ENCODE results near the gene FJX1.

FJX1 gene

DNA sequence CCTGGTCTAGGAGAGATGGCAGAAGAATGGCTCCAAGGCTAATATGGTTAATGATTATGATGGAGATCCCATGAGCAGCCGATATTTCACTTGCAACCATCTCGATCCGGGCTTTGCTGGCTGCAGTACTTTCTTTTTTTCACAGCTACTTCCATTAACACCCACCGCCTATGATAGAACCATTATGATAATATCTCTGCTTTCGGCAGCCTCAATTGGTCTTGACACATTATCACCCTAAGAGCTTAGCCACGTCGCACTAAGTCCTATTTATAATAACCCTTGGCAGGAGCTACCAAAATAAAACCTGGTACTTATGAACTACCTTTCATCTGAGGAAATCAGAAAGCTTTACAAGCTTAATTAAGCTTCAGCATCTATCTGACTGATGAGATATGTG is 7.6 kb upstream of the FJX1 start:
- Histone ChIP-seq H3K4me3 (ENCODE audit: low read depth, low read length) (no peak overlapping the region), H3K9ac (ENCODE audit: low read depth, low read length) (no peak overlapping the region), H3K27me3 (ENCODE audit: control insufficient read depth, insufficient read depth, low read length) (peaks cover 8% of the 10 kb centered on the region), H3K36me3 (ENCODE audit: control insufficient read depth, insufficient read depth, low read length) (no peaks in the 10 kb centered on the region), H3K4me1 (ENCODE audit: control insufficient read depth, insufficient read depth, low read length) (peaks cover 16% of the 10 kb centered on the region), H3K9me3 (ENCODE audit: control insufficient read depth, insufficient read depth, low read length) (no peaks in the 10 kb centered on the region)

DNA sequence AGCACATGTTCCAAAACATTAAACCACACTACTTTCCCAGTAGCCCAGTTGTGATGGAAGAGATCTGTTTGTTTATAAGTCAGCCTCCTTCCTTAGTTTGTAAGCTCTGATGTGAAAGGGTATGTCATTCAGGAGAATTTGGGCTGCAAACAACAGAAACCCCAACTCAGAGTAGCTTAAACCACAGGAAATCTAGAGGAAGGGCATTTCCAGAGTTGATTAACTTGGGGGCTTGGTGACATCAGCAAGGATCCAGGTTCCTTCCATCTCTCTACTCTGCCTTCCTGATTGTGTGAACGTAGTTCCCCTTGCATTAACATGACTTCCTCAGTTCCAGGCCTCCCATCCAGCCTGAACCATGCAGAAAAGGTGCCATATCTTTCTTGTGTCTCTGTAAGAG is 6.5 kb upstream of the FJX1 start:
- peaks cover 11% of the 10 kb centered on the region for H3K27me3 ChIP-seq (ENCODE audit: control insufficient read depth, insufficient read depth, low read length)
- peaks cover 16% of the 10 kb centered on the region for H3K4me1 ChIP-seq (ENCODE audit: control insufficient read depth, insufficient read depth, low read length)
- H3K4me3 ChIP-seq (ENCODE audit: low read depth, low read length) = no peak overlapping the region
- H3K9ac ChIP-seq (ENCODE audit: low read depth, low read length) = no peak overlapping the region
- no peaks in the 10 kb centered on the region for H3K36me3 ChIP-seq (ENCODE audit: control insufficient read depth, insufficient read depth, low read length)
- H3K9me3 ChIP-seq (ENCODE audit: control insufficient read depth, insufficient read depth, low read length) = no peaks in the 10 kb centered on the region

DNA sequence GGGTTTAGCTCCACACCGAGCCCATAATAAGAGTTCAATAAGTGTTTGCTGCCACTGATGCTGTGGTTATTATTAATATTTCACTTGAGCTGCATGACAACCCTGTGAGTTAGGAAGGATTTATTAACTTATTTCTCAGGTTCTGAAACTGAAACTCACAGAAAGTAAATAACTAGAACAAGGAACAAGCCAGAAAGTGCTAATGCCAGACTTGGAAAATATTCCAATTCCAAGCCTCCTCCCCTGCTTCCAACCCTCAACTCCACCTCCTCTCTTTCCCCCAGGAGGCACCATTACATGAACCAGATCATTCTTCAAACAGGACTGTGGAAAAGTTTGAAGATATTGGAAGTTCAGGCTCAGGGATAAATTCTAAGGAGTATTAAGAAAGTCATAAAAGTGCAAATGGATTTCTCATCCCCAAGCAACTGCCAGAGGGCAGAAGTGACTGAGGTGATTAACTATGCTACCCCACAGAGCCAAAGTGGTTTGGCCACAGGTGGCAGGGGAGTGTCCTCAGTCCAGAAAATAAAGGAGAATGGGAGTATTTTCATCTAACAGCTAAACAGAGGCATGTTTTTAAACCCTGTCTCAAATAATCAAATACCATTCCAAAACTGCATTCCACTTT is 3.2 kb upstream of the FJX1 start:
- no peaks in the 10 kb centered on the region for H3K36me3 ChIP-seq (ENCODE audit: control insufficient read depth, insufficient read depth, low read length)
- peaks cover 26% of the 10 kb centered on the region for H3K27me3 ChIP-seq (ENCODE audit: control insufficient read depth, insufficient read depth, low read length)
- no peak overlapping the region for H3K9ac ChIP-seq (ENCODE audit: low read depth, low read length)

DNA sequence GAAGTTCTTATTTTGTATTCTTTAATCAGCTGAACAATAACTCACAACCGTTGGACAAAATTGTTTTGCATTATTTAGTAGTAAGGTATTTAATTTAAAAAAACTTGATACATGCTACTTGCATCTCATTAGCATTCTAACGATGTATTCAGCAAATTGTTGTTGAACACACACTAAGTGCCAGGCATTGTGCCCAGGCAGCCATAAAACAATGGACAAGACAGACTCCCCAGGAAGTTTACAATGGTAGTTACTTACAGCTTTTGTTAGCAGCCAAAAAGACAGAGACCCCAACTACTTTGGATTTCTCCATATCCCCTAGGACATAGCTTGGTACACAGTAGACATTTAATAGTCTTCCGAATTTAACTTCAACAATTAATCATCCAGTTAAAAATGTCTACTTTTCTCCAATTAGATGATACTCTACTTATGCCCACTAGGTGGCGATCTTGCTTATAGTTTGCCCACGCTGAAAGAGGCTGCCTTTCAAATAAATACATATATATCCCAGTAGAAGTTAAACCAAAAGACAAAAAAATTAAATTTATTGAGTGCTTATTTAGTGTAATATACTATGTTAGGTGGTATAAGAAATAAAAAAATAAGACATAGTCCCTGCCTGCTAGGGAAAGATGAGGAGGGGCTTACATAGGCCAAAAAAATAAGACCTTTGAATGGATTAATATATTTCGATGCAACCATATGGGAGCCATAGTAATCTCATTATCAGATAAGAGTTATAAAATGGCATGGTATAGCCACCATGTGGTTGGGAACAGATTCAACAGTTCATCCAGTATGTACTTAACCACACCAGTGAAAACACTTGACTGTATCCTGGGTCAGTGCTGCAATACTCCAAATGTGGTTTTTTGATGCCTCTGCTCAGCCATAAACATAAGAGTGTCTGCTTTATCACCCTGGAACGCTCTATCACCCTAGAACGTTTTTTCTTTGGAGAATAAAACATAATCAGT is 2.0 kb upstream of the FJX1 start:
- Histone ChIP-seq H3K4me1 (ENCODE audit: control insufficient read depth, insufficient read depth, low read length) (peaks cover 7% of the 10 kb centered on the region), H3K4me3 (ENCODE audit: low read depth, low read length) (no peak overlapping the region), H3K36me3 (ENCODE audit: control insufficient read depth, insufficient read depth, low read length) (no peaks in the 10 kb centered on the region), H3K27me3 (ENCODE audit: control insufficient read depth, insufficient read depth, low read length) (peaks cover 37% of the 10 kb centered on the region), H3K9ac (ENCODE audit: low read depth, low read length) (no peak overlapping the region), H3K9me3 (ENCODE audit: control insufficient read depth, insufficient read depth, low read length) (no peaks in the 10 kb centered on the region)

More for the DNA sequence above, 3.2 kb upstream of the FJX1 start:
- Histone ChIP-seq H3K4me1 (ENCODE audit: control insufficient read depth, insufficient read depth, low read length) (peaks cover 7% of the 10 kb centered on the region), H3K4me3 (ENCODE audit: low read depth, low read length) (no peak overlapping the region), H3K9me3 (ENCODE audit: control insufficient read depth, insufficient read depth, low read length) (no peaks in the 10 kb centered on the region)

DNA sequence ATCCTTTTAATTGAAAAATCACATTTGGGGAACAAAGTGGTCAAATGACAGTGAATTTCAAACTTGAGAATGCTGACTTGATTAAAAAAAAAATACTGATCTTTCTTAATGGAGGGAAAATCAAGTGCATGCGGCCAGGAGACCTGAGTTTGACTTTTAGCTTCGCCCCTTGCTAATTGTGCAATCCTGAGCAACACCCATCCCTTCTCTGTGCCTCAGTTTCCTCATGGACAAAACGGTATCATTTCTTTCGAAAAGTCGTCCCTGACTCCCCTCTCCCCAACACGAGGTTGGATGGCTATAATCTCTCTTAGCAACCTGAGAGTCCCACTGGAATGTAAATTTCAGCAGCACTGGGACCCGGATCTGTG is 959 bp upstream of the FJX1 start:
- Histone ChIP-seq H3K27me3 (ENCODE audit: control insufficient read depth, insufficient read depth, low read length) (peaks cover 36% of the 10 kb centered on the region), H3K4me1 (ENCODE audit: control insufficient read depth, insufficient read depth, low read length) (peaks cover 7% of the 10 kb centered on the region), H3K4me3 (ENCODE audit: low read depth, low read length) (peak overlapping the region; percentile 39), H3K36me3 (ENCODE audit: control insufficient read depth, insufficient read depth, low read length) (no peaks in the 10 kb centered on the region), H3K9ac (ENCODE audit: low read depth, low read length) (no peak overlapping the region), H3K9me3 (ENCODE audit: control insufficient read depth, insufficient read depth, low read length) (no peaks in the 10 kb centered on the region)

DNA sequence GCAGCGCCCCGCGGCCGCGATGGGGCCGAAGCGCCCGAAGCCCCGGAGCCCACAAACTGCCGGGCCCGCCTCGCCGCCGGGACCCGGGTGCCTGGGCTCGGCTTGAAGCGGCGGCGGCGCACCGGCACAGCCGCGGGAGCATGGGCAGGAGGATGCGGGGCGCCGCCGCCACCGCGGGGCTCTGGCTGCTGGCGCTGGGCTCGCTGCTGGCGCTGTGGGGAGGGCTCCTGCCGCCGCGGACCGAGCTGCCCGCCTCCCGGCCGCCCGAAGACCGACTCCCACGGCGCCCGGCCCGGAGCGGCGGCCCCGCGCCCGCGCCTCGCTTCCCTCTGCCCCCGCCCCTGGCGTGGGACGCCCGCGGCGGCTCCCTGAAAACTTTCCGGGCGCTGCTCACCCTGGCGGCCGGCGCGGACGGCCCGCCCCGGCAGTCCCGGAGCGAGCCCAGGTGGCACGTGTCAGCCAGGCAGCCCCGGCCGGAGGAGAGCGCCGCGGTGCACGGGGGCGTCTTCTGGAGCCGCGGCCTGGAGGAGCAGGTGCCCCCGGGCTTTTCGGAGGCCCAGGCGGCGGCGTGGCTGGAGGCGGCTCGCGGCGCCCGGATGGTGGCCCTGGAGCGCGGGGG is 346 bp downstream of the FJX1 start:
- no peaks in the 10 kb centered on the region for H3K9me3 ChIP-seq (ENCODE audit: control insufficient read depth, insufficient read depth, low read length)
- H3K27me3 ChIP-seq (ENCODE audit: control insufficient read depth, insufficient read depth, low read length) = peaks cover 36% of the 10 kb centered on the region
- no peak overlapping the region for H3K9ac ChIP-seq (ENCODE audit: low read depth, low read length)
- H3K4me3 ChIP-seq (ENCODE audit: low read depth, low read length) = peak overlapping the region; percentile 63
- no peaks in the 10 kb centered on the region for H3K36me3 ChIP-seq (ENCODE audit: control insufficient read depth, insufficient read depth, low read length)
- H3K4me1 ChIP-seq (ENCODE audit: control insufficient read depth, insufficient read depth, low read length) = peaks cover 7% of the 10 kb centered on the region

DNA sequence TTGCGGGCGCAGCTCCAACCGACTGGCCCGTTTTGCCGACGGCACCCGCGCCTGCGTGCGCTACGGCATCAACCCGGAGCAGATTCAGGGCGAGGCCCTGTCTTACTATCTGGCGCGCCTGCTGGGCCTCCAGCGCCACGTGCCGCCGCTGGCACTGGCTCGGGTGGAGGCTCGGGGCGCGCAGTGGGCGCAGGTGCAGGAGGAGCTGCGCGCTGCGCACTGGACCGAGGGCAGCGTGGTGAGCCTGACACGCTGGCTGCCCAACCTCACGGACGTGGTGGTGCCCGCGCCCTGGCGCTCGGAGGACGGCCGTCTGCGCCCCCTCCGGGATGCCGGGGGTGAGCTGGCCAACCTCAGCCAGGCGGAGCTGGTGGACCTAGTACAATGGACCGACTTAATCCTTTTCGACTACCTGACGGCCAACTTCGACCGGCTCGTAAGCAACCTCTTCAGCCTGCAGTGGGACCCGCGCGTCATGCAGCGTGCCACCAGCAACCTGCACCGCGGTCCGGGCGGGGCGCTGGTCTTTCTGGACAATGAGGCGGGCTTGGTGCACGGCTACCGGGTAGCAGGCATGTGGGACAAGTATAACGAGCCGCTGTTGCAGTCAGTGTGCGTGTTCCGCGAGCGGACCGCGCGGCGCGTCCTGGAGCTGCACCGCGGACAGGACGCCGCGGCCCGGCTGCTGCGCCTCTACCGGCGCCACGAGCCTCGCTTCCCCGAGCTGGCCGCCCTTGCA is 1.0 kb downstream of the FJX1 start:
- H3K27me3 ChIP-seq (ENCODE audit: control insufficient read depth, insufficient read depth, low read length) = peaks cover 39% of the 10 kb centered on the region
- H3K9ac ChIP-seq (ENCODE audit: low read depth, low read length) = no peak overlapping the region
- H3K9me3 ChIP-seq (ENCODE audit: control insufficient read depth, insufficient read depth, low read length) = no peaks in the 10 kb centered on the region
- H3K36me3 ChIP-seq (ENCODE audit: control insufficient read depth, insufficient read depth, low read length) = no peaks in the 10 kb centered on the region
- H3K4me1 ChIP-seq (ENCODE audit: control insufficient read depth, insufficient read depth, low read length) = peaks cover 7% of the 10 kb centered on the region
- peak overlapping the region; percentile 63 for H3K4me3 ChIP-seq (ENCODE audit: low read depth, low read length)

DNA sequence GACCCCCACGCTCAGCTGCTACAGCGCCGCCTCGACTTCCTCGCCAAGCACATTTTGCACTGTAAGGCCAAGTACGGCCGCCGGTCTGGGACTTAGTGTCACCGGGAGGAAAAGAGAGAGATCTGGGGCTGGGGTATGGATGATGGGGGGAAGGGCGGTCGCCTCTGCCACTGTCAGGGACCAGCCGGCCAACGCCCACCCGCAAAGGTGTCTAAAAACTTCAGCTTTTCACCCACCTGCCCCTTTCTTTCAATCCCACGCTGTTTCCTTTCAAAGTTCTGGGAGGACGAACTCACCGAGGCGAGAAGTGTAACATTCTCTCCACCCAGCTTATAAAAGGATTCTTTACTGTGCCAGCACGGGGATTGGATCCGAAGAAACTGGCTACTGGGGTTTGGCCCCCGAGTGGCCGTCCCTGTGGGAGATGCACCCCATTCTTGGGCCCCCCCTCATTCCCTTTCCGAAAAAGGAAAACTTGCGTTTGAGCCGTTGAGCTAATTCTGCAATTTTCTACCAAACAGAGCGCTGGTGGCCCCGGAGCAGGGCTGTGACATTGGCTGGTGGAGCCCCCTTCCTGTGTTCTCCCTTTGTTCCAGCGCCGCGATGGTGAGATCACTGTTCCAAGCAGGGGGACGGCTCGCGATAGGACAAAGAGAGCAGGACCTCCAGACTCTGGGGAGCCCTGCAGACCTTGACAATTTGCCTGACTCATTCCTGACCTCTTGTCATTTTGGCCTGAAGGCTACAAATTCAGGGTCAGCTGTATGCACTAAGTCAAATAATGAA is 1.8 kb downstream of the FJX1 start:
- H3K36me3 ChIP-seq (ENCODE audit: control insufficient read depth, insufficient read depth, low read length) = no peaks in the 10 kb centered on the region
- no peaks in the 10 kb centered on the region for H3K9me3 ChIP-seq (ENCODE audit: control insufficient read depth, insufficient read depth, low read length)
- peaks cover 39% of the 10 kb centered on the region for H3K27me3 ChIP-seq (ENCODE audit: control insufficient read depth, insufficient read depth, low read length)
- H3K4me1 ChIP-seq (ENCODE audit: control insufficient read depth, insufficient read depth, low read length) = peaks cover 7% of the 10 kb centered on the region
- H3K4me3 ChIP-seq (ENCODE audit: low read depth, low read length) = peak overlapping the region; percentile 63
- H3K9ac ChIP-seq (ENCODE audit: low read depth, low read length) = no peak overlapping the region

DNA sequence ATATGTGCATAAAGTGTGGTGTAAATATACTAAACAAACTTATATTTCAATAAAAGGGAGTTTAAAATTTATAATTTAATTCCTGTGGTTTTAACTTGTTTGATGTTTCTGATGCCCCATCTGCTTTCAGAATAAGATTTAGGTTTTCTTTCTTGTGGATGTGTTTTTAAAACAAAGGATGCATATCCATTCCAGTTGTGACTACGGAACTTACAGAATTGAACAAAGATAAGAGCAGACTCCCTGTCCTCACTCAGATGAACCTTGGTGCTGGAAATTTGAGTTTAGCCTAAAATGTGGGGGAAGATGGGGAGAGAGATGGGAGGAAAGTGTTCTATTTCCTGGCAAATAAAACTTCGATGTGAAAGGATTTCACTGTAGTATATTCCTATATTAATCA is 2.5 kb downstream of the FJX1 start:
- H3K36me3 ChIP-seq (ENCODE audit: control insufficient read depth, insufficient read depth, low read length) = no peaks in the 10 kb centered on the region
- no peaks in the 10 kb centered on the region for H3K9me3 ChIP-seq (ENCODE audit: control insufficient read depth, insufficient read depth, low read length)
- peak overlapping the region; percentile 63 for H3K4me3 ChIP-seq (ENCODE audit: low read depth, low read length)
- H3K9ac ChIP-seq (ENCODE audit: low read depth, low read length) = no peak overlapping the region
- peaks cover 39% of the 10 kb centered on the region for H3K27me3 ChIP-seq (ENCODE audit: control insufficient read depth, insufficient read depth, low read length)
- H3K4me1 ChIP-seq (ENCODE audit: control insufficient read depth, insufficient read depth, low read length) = peaks cover 2% of the 10 kb centered on the region

DNA sequence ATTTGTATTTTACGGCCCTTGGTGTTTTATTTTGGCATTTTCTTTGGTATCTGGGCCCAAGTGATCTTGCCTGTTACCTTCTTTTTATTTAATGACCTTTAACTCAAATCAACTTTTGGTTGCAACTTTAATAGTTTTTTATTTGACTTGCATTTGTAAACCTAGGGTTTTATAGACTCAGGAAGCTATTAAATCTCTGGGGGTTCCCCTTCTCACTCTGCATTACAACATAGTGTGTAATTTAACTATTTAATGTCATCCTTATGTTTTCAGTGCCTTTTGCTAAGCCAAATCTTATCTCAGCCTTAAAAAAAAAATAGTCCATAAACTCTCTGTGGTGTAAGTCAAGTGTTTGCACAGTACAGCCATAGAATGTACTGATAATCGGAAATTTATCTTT is 3.4 kb downstream of the FJX1 start:
- no peak overlapping the region for H3K4me3 ChIP-seq (ENCODE audit: low read depth, low read length)
- peaks cover 37% of the 10 kb centered on the region for H3K27me3 ChIP-seq (ENCODE audit: control insufficient read depth, insufficient read depth, low read length)
- peaks cover 2% of the 10 kb centered on the region for H3K4me1 ChIP-seq (ENCODE audit: control insufficient read depth, insufficient read depth, low read length)
- H3K36me3 ChIP-seq (ENCODE audit: control insufficient read depth, insufficient read depth, low read length) = no peaks in the 10 kb centered on the region
- H3K9me3 ChIP-seq (ENCODE audit: control insufficient read depth, insufficient read depth, low read length) = no peaks in the 10 kb centered on the region
- no peak overlapping the region for H3K9ac ChIP-seq (ENCODE audit: low read depth, low read length)

DNA sequence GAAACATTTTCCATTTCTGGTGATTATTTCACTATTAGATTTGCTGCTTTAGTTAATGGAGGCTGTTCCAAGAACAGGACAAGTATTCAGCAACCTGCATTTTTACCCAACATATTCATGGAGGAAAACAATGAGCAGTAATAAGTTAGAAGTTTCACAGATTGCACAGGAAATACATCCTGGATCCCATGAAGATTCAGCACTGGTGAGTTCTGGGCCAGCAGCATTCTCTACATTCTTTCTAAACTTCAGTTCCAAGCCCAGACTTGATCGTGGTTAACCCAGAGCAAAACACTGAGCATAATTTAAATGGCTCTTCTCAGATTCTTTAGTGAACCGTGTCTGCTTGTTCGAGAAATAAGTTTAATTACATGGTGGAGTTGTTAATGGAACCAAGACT is 3.8 kb downstream of the FJX1 start:
- Histone ChIP-seq H3K9ac (ENCODE audit: low read depth, low read length) (no peak overlapping the region), H3K9me3 (ENCODE audit: control insufficient read depth, insufficient read depth, low read length) (no peaks in the 10 kb centered on the region), H3K27me3 (ENCODE audit: control insufficient read depth, insufficient read depth, low read length) (peaks cover 32% of the 10 kb centered on the region), H3K36me3 (ENCODE audit: control insufficient read depth, insufficient read depth, low read length) (no peaks in the 10 kb centered on the region), H3K4me1 (ENCODE audit: control insufficient read depth, insufficient read depth, low read length) (peaks cover 2% of the 10 kb centered on the region), H3K4me3 (ENCODE audit: low read depth, low read length) (no peak overlapping the region)
